Left renal pelvis (tissue), 4 donors: ENCODE measurements around the gene RAB6B. TPM values are rescaled to one million over a fixed set of nuclear protein-coding genes. Genes with fewer than 3 reads are reported as not detected.

ENCODE experiments used
- DNase-seq, 4 donors: peaks; one replicate each; pipeline ENCODE4 v3.0.0-alpha.2; 2013; ENCODE audit warnings: low read depth in 4 of 4, low spot score in 3 of 4
- polyA plus RNA-seq, 4 donors: library from polyadenylated mRNA; unstranded; fragments of 120-200 nt; gene quantifications; one replicate each; pipeline ENCODE4 v1.2.1, GENCODE V29; 2013; ENCODE audit not compliant: insufficient read length in 4 of 4

The RAB6B gene
- 10 to 100 TPM; 12.6 to 20.1 (median 17.9) TPM for polyA plus RNA-seq

GRCh38 chr3:133895208-133896001 lies at the start of gene RAB6B:
TSS of gene RAB6B (minus strand) at chr3:133895882. CDS start at chr3:133895466, 416 bp downstream.
- peak in 1 of 4 donors; percentile 32 for DNase-seq

DNA sequence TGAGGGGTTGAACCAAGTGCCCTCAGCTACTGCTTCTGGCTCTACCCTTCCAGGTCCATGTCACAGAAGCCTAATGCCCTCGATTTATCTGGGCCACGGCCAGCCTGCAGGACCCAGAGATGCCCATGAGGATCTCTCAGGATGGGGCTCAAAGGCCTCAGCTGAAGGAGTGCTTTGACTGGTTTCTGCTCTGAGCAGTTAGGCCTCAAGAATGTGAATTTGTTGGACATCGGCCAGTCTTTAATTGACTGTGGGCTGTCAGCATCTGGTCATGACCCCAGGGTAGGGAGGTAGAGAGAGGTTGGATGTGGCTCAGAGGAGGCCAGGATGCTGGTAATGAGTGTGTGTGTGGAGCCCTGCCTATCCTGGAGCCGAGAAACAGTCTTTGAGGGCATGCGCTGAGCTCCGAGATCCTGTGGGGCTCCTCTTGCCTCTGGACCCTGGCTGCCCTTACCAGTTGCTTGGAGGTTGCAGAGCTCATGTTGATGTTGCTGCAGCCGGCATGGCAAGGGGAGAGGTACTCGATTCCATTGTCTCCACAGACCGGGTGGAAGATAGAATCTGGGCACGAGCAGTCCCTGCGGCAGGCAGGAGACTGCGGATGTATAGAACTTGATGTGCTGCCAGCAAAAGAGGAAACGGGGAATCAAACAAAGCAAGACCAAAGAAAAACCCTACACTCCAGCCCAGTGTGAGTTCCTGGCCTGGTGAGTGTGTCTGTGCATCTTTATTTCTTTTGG lies 49.1 kb upstream of the RAB6B start:
- DNase-seq: no peak

DNA sequence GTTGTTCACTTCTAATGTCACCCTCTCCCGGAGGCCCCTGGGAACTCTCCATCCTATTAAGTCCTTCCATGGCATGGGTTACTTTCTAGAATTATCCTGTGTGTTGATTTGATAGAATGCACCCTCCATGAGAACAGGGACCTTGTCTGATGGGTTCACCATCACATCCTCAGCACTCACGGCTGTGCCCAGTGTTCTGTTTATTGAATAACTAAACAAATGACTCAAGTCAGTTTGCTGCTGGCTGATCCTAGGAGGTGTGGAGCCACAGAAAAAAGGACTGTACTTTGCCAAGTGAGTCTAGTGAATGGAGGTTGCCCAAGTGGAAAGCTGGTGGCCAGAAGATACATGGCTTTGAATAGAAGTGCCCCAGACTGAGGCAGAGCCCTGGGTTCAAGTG lies 48.5 kb upstream of the RAB6B start:
- no peak for DNase-seq

DNA sequence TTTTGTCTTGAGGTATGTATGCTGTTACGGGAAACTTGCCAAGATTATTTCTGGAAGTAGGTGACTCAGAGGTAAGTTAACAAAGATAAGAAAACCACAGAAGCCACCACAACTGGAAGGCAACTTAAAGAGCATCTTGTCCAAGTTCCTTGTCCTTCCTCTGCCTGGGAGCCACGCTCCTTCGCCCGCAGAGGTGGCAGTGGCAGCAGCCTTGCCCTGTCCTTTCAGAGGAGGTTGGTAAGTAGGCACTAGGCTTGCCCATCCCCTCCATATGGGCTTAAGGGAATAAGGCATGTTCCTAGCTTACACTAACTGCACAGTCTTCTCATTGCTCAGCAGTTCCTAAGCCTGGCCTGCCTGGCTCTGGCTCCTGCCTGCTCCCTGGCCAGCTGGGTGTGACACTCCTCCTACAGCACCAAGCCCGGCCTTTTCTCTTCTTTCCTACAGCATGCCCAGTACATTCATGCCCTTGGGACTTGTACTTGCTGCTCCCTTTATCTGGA lies 48.0 kb upstream of the RAB6B start:
- no peak for DNase-seq

DNA sequence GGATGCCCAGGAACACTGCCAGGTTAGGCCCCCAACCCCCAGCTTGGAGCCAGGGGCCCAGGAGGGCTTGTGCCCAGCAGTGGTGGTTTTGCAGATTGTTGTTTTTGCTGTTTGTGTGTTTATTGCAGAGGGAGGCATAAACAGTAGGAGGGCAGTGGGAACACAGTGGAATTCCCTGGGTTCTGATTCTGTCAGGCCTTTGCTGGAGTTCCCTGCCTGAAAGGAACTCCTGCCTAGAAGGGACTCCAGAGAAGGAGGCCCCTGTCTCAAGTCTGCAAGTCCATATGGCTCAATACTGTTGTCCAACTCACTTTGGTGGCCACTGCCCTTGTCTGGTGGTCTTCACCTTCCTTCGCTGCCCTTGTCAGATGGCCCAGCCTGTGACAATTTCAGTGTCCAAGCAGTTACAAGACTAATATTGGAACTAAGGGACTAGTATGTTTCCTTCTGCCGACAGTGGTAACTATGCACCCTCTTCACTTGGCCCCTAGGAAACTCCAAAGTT lies 47.4 kb upstream of the RAB6B start:
- no peak for DNase-seq

DNA sequence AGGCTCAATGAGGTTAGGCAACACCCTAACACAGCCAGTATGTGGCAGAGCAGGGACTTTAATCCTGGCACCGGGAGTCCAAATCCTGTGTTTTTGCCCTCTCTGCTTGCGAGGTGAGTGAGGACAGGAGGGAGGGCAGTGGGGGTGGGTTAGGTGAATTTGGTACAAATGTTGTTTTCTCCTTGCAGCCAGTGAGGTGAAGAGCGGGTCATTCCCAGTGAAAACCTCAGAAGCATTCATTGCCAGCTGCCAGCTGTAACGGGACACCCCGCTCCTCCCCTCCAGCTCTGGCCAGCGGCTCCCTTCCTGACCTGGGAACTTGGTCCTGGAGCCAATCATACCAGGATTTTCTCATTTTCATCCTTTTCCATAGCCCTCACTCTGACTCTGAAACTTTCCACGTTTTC lies 45.7 kb upstream of the RAB6B start:
- DNase-seq: no peak

- DNase-seq: no peak
Observed at GRCh38 chr3:133940536-133940935, 44.9 kb upstream of the RAB6B start.

GRCh38 chr3:133939463-133939835 lies 43.8 kb upstream of the RAB6B start:
- DNase-seq: no peak

DNA sequence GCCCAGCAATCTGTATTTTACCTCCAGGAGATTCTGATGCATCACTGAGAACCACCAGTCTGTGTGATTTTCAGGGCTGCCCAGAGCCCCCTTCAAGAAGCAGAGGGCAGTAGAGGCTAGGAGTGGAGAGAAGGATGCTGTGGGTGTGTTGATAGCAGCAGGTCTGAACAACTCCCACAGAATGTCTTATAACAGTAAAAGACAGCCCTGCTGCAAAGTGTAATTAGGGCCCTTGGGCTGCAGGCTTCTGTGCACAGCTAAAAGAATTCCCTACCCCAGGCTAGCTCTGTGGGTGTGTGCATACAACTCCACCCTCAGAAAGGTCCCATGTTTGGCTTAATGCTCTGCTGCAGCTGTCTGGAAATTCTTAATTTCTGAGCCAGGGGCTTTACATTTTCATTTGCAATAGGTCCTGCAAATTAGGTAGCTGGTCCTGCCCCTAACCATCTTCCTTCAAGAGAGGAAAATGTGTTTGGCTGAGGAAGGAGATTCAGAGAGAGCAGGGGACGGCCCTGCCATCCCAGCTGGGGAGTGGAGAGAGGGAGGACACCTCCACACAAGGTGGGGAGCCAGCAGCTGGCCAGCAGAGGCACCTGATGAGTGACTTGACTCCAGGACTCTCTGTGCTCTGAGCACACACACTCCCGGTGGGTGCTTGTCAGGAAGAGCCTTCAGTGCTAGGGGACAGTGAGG lies 43.2 kb upstream of the RAB6B start:
- DNase-seq: no peak

GRCh38 chr3:133937756-133938601 lies 42.3 kb upstream of the RAB6B start:
- DNase-seq: no peak

GRCh38 chr3:133937061-133937686 lies 41.5 kb upstream of the RAB6B start:
- DNase-seq: no peak

DNA sequence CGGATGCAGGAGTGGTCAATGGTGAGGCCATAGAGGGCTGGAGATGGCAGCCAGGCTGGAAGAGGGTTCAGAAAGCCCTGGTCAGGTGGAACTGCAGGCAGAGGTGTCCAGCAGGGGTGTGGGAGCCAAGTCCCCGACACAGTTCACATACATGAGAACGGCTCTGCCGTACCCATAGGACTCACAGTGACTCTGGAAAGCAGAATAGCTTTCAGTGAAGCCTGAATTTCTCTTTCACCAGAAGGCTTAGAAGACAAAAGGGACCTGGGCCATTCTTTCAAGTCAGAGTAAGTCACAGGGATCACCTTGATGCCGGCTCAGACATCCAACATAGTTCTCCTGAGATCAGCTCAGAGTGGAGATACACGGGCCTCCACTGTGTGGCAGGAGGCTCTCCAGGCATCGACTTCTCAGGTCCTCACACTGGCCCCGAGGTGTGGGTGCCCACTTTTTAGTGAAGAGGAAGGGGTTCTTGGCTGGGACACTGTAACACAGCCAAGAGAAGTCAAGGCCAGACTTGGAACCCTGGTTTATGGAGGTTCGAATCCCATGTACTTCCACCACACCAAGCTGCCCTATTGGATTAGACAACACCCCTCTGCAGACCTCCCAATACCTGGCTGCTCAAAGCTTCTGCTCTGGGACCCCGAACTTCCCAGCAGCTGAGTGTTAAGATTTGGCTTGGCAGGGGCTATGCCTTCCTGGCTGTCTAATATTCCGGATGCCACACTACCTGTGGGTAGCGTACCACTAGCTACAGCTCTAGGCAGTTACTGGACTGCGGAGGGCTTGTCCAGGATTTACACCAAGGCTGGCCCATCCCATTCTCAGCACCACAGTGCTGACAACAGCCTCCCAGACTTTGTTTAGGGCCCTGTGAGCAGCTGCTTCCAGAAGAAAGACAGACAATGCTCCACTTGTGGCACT lies 40.4 kb upstream of the RAB6B start:
- no peak for DNase-seq

DNA sequence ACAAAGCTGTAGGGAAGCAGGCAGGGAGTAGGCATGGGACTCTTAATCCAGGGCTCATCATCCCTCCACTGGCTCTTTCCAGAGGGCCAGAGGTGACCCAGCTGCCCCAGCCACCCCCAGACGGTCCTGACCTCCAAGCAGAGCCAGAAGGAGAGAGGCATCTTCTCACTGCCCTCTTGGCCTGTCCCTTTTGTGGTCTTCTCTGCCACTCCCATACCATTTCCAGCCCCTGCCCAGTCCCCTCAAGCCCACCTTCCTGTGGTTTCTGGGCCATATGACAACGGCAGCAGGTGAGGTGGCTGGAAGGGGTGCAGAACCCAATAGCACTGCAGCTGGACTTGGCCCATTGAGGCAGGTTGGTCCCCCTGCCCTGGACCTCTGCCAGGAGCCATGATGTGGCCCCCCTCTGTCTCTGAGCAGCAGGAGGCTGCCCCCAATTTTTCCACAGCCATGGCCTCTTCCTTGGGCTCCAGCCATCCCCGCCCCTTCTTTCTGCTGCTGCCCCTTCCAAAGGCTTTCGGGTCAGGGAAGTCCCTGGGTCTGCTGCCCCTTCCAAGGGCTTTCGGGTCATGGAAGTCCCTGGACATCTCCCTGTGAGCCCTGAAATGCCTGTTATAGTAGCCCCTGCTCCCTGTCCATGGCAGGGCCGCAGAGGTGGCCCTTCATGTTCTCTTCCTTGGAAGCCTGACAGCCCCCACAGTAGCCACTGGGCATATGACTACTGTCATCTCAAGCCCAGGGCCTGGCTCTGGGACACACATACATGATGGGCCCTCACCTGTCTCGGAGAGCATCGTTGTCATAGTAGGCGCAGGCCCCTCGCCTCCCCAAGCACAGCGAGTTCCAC lies 39.5 kb upstream of the RAB6B start:
- DNase-seq: no peak

- DNase-seq: no peak
Observed at GRCh38 chr3:133934073-133934970, 38.6 kb upstream of the RAB6B start.

DNA sequence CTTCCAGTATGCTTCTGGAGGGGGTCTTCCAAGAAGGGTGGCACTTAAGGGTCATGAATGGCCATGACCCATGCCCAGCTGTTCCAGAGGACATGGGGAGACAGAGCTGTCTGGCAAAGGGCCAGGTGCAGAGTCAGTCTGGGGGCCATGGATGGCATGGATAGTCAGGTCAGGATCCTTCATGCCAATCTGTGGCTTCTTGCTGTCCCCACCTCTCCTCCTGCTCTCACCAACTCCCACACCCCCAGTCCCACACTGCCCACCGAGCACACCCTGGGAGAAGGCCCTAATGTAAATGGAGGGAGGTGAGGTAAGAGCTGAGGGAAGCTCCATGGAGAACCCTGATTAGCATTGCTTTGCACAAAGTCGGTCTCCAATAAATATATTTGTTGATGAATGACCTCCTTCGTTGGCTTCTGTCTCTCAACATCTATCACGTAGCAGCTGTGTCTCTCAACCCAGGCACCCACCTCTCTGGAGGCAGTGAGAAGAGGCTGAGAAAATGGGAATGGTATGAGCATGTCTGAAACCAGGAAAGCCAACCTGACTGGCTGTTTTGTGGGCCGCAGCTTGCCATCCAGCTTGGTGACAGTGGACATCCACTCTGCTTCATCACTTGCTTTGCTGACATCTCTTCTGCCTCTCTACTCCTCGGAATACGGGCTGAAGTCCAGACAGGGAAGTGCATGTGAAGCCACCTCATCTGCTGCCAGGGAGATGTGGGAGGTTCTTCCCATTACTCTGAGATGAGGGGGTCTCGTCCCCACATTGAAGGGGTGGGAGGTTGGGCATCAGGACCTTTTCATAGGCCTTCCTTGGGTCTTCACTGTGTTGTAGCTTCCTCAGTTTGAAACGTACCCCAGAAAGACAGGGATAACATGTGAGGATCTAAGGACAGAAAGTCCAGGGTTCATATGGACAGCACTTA lies 37.7 kb upstream of the RAB6B start:
- DNase-seq: no peak

DNA sequence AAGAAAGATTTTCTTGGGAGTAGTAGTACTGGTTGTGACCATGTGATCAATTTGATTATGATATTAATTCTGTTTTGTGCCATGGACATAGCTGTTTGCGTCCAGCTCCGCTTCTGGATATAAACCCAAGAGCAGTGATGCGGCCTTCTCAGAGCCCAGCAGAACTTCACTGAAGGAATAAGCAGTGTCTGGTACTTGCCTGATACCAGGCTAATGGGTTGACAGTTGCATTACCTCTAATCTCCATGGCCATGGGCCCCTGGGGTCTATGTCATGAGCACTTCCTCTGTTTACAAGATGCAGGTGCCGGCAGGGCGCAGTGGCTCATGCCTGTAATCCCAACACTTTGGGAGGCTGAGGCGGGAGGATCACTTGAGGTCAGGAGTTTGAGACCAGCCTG lies 36.3 kb upstream of the RAB6B start:
- no peak for DNase-seq
